Stimulated activated CD4-positive, alpha-beta T cell treated with anti-CD3 and anti-CD28 coated beads, Interleukin-15, amount 100 ng/mL, for 24 hours (primary cell): ENCODE data around the gene RYR2.

ENCODE experiments used
- DNase-seq: peaks from one replicate; pipeline ENCODE4 v3.0.0-alpha.2; 2020

Gene RYR2

GRCh38 chr1:237205400-237206064 lies 163.5 kb downstream of the RYR2 start:
- no peak for DNase-seq

DNA sequence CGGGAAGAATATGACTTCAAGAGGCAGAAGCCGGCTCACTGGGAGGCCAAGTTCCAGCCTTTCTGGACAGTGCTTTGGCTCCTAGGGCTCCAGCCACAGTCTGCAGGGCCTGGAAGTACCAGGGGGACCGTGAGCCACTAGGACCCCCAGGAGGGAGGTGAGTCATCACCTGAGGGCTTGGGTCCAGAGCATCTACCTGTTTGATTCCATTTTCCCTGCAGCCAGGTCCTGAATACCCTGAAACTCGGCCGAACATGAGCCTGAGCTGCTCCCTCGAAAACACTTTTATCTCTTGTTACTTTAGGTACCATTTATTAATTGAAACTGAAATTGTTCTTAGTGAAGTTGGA lies 164.1 kb downstream of the RYR2 start:
- DNase-seq = no peak

DNA sequence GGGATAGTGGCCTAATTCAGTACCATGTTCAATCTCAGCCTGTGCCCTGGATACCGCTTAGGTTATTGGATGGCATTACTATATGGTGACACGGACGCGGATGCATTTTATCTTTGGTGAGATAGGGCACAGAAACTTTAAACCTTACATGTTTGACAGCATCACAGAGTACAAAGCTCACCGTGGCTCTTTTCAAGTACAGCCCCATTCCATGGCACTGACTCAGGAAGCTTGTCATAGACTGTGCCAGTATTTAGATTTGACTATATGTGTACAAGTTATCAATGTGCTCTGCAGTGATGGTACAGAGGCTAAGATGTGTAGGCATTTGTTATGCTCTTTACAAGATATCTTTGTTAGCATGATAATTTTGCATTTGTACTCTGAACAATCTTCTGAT lies 169.0 kb downstream of the RYR2 start:
- no peak for DNase-seq

DNA sequence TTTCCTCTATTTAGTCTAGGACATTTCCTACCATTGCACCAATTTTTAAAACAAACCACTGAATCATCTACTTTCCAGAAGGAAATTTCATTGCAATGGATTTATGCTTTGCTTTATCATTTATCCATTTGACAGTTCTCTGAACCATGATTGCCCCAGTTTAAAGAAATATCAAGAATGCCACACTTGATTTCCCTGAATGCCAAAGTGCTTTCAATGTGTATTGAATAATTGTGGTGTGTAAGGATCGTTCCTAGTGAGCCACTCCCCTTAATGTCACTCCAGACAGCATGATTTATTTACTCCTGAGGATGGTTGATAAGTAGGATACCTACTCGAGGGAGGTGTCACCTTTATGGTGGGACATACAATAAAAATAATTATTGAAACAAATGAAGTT lies 169.6 kb downstream of the RYR2 start:
- DNase-seq = no peak

DNA sequence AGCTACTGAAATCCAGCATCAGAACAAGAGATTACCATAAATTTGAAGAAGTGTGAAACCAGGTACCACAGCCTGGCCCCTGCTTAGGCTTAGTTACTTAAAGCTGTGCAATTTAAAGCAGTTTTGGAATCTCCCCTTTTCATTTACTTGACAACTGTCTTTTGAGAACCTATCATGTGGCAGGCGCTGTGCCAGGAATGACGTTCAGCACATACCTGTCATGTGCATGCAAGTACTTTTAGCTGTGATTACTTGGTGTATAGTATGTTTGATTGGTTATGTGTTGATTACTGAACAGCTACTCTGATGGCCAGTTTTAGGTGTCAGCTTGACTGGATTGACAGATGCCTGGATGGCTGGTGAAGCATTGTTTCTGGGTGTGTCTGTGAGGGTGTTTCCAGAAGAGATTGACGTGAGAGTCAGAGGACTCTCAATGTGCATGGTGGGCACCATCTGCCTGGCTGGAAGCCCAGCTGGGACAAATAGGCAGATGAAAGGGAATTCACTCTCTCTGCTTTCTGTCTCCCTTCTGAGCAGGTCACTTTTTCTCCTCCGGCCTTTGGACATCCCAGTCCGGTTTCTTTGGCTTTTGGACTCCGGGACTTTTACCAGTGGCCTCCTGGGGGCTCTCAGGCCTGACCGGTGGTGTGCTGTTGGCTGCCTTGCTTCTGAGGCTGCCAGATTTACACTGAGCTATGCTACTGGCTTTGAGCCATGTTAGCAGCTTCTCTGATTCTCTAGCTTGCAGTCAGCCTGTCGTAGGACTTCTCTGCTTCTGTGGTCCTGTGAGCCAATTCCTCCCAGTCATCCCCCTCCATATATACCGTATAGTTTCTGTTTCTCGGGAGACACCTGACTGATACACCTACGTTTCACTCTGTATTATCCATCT lies 178.0 kb downstream of the RYR2 start:
- no peak for DNase-seq

DNA sequence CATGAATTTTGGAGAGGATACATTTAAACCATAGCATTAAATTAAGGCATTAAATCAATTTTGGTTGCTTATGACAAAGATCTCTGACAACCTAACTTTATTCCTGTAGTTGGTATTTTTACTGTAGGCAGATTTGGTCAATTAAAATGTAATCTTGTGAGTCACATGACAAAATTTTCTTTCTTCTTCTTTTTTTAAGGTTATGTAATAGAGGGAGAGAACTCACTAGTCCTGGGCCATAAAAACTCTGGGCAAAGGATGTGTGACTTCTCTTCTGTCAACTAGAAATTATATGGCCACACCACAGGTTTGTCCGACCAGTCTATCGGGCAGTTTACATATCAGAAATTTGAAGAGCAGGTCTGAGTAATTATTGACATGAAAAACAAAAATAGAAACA lies 181.4 kb downstream of the RYR2 start:
- no peak for DNase-seq

- no peak for DNase-seq
Observed at GRCh38 chr1:237226177-237226944, 184.4 kb downstream of the RYR2 start.

DNA sequence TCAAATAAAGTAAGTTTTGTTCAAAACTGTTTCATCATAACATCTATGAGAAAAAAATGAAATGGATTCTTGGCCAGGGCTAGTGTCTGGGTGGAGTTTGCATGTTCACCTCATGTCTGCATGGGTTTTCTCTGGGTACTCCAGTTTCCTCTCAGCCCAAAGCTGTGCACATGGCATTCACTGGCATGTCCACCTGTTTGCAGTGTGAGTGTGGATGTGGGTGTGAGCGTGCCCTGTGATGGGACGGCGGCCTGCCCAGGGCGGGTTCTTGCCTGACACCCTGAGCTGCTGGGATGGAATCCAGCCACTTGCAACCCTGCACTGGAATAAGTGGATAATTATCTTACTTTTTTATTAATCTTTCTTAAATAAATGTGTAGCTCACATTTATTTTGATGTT lies 185.5 kb downstream of the RYR2 start:
- DNase-seq = no peak

DNA sequence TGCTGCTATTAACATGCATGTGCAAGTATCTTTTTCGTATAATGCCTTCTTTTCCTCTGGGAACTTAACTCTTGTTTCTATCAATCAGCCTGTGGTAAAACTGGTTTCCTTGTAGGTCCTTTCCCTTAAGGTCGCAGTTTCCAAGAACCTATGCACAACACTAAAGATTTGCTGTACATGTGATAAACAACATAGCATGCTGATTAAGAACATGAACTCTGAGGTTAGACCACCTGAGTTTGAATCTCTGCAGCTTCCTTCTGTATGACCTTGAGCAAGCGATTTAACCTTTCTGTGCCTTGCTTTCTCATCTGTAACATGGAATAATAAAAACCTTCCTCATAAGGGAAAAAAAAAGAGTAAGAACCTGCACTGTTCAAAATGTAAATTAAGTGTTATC lies 186.4 kb downstream of the RYR2 start:
- DNase-seq = no peak

DNA sequence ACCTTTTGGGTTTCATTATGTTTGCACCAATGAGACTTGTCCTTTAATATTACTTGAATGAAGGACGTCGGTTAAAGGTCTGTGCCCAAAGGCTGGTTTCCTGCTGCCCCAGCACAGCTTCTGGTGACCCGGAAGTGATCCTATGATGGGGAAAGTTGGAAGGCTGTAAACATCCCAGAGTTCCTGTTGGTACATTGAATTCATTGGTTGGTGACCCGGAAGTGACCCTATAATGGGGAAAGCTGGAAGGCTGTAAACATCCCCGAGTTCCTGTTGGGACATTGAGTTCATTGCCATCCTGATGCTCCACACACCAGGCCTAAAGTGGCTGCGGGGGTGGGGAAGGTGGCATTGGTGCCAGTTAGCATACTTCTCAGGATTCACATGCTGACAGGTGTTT lies 187.3 kb downstream of the RYR2 start:
- DNase-seq = no peak

GRCh38 chr1:237232501-237232900 lies 190.5 kb downstream of the RYR2 start:
- DNase-seq = no peak

DNA sequence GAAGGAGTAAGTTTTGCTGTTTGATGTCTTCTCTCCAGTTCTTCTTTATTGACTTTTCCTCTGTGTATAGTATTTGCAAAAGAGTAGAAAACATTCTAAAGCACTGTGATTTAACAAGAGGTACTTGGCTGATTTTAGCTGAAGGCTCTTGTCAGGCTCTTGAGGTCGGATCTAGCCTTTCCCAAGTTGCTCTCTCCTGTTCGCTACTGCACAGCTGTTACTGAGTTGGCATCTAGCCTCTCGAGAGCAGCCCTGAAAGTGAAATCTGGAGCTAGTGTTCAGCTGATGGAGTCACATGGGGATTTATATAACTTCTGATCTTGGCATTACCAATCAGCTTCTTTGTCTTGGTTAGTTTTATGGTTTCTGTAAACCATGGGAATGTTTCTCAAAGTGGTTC lies 193.1 kb downstream of the RYR2 start:
- DNase-seq = no peak

- DNase-seq = no peak
Observed at GRCh38 chr1:237237721-237238120, 195.7 kb downstream of the RYR2 start.

DNA sequence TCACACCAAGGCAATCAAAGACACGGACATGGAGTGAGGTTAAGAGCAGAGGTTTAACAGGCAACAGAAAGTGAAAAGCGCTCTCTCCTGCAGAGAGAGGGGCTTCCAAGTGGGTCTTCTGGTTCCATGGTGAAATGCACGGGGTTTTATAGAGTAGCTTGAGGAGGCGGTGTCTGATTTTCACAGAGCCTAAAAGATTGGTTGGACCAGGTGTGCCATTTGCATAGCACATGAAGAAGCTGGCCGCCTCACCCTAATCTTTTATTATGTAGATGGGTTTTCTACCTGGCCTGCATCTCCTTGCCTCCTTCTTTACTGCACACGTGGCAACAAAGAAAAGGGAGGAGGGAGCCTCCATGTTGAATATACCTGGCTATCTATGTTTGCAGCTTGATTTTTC lies 197.3 kb downstream of the RYR2 start:
- DNase-seq = no peak

DNA sequence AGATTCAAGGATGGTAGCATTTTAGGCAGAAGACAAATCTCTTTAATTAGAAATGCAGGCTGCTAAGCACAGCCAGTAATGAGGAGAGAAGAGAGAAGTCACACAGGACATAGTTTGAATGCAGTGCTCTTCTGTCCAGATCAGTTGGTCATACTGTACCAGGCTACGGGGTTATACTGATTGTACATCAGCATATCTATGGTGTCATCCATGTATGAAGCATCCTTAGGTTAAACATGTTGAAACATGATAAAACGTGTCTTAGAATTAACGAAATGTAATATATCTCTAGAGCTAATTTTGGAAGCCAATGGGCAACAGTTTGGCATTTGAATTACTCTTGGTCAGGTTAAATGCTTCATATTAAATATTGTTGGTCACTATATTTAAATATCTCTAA lies 199.1 kb downstream of the RYR2 start:
- DNase-seq = no peak

DNA sequence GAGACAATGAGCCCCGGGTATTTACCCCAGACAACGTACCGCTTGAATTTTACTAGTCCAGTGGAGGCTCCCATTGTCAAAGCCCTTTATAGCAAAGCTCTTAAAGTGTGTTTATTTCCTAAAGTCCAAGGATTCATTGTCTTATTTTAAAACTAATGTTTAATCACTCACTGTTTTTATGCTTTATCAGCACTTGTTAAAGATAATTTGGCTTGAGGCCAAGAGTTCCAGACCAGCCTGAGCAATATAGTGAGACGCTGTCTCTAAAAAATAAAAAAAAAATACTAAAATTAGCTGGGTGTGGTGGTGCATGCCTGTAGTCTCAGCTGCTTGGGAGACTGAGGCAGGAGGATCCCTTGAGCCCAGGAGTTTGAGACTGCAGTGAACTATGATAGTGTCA lies 202.8 kb downstream of the RYR2 start:
- DNase-seq = no peak

DNA sequence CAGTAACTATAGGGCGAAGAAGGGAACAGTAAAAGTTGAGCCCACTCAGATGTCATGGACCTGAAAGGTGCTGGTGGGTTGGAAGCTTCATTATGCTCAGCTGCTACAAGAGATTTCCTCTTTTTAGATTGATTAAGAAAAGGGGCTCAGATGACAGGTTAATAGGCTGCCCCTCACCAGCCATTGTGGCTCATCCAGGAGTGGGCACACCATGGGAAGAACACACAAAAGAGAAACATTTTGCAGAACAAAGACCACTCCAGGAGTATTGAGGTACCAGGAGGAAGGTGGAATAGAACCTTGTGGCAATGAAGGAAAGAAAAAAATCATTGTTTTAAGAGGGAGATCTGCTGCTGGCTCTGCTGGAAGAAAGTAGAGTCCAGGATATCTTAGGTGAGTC lies 205.5 kb downstream of the RYR2 start:
- DNase-seq = no peak

- DNase-seq = no peak
Observed at GRCh38 chr1:237249120-237249519, 207.1 kb downstream of the RYR2 start.

DNA sequence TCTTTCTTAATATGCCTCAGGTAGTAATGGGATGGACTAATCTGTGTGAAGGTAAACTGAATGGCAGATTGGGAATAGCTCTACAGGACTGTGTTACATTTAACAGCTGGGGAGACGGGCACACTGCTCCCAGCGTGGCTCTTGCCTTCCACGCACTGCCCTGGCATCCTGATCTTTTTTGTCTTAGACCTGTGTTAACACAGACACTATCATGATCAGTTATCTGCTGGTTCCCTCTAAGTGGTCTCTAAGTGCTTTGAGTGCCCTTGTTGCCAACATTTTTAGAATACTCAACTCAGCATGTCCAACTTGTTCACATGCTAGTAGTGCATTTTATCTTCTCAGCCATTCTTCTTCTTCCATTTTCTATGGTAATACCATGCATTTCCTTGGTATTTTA lies 208.1 kb downstream of the RYR2 start:
- DNase-seq = no peak

- DNase-seq = no peak
Observed at GRCh38 chr1:237255071-237255470, 213.1 kb downstream of the RYR2 start.

DNA sequence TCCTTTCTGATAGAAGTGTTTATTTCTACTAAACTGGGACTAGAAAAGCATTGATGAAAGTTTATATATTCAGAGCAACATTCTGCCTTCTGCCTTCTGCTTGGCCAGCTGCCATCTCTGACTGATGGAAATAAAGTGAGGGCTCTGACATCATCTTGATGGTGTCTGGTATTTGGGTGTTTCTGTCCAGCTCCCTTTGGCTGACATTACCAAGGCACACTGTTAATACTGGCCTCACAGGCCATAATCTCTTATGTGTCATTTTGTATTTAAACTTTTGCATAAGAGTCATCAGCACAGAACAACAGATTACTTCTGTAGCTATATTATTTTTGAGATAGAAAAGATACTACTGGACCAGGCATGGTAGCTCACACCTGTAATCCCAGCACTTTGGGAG lies 216.9 kb downstream of the RYR2 start:
- no peak for DNase-seq

DNA sequence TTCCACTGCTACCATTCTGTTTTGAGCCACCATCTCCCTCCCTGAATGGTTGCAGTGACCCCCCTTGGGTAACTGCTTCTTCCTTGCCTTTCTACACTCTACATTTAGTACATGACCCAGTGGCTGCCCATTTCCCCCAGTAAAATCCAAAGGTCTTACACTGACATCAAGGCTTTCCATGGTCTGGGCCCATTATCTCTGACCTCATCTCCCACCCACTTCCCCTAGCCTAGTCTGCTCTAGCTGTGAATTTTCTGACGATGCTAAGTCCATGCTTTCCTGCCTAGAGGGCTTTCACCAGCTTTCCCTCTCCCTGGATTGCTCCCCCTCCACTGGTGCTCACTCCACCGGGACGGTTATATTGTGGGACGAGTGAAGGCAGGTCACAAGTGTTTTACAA lies 219.2 kb downstream of the RYR2 start:
- DNase-seq = no peak

- no peak for DNase-seq
Observed at GRCh38 chr1:237267743-237268142, 225.8 kb downstream of the RYR2 start.

- no peak for DNase-seq
Observed at GRCh38 chr1:237269938-237270337, 228.0 kb downstream of the RYR2 start.
